ENCODE measurements around the gene TRUB2.
"Not testable (repeated sequence)": the region's sequence is repeated elsewhere in the genome, so short reads cannot be mapped to it uniquely, and the experiment has no call there.

TRUB2 gene

DNA sequence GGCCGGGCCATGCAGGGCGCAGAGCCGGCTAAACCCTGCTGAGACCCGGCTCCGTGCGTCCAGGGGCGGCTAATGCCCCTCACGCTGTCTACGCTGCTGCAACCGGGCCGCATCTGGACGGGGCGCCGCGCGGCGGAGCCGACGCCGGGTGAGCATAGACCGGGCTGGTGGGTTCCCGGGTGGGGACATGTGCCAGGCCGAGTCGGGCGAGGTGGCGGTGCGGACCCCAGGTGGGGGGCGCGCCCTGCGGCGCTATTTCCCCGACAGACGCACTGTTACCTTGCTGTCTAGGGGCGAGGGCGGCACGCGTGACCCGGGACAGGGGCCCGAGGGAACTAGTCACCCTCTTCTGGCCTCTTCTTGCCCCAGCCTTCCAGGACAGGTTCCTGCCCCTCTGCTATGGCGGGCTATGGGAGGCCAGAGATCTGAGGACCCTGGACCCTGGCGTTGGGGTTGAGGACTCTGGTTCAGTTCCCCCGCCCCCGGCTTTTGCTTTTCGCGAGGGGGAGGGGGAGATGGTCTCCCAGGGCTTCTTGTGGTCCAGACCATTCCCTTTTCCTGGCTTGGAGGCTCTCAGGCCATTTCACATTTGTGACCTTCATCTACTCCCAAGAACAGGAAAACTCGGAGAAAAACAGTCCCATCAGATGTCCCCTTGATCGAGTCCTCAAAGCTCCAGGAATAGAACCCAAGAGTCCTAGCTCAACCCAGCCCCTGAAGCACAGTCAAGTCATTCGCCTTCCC lies 18.6 kb upstream of the TRUB2 start:
- in situ Hi-C loops (cut with HindIII; ENCODE audit: low sequenced_read_pairs): no loop called here

DNA sequence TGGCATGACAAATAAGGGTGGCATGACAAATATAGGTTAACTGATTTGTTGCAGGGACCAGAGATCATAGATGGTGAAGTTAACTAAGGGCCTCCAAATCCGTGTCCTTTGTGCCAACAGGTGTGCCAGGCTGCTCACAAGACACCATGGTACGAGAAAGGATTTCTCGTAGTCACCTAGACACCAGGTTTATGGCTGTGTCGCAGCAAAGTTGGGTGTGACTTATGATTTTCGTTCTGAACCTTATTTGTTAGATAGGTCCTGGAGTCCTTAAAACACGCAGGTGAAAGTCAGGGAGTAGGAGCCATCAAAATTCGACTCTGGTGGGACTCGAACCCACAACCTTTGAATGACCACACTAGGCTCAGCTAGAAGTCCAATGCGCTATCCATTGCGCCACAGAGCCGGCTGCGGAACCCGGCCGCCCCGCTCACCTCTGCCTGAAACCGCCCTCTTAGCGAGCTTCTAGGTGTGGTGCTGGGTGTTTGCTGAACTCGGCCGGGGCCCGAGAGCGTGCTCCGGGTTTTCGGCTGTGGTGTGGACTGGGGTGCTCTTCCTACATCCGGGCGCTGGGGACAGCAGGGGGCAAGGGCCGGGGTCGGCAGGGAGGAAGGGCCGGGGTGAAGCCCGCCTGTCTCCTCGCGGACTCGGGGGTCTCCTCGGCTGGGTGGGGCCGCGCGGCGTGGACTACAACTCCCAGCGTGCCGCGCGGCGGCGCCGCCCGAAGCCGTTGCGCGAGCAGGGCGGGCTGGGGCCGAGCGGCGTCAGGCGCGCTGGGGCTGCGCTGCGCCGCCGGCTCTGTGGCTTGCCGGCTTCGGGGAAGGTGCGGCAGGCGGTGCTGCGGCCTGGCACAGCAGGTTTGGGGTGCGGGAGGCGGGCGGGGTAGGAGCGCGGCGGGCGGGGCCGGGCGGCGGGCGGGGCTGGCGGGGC lies 17.8 kb upstream of the TRUB2 start, which contains the start of gene SLC27A4:
Gene SLC27A4, plus strand, starts transcription at position 767 of the 930 bp plus-strand sequence. CDS start 2,606 bp downstream, outside the sequence.
- in situ Hi-C loops (cut with HindIII; ENCODE audit: low sequenced_read_pairs): no loop called here

DNA sequence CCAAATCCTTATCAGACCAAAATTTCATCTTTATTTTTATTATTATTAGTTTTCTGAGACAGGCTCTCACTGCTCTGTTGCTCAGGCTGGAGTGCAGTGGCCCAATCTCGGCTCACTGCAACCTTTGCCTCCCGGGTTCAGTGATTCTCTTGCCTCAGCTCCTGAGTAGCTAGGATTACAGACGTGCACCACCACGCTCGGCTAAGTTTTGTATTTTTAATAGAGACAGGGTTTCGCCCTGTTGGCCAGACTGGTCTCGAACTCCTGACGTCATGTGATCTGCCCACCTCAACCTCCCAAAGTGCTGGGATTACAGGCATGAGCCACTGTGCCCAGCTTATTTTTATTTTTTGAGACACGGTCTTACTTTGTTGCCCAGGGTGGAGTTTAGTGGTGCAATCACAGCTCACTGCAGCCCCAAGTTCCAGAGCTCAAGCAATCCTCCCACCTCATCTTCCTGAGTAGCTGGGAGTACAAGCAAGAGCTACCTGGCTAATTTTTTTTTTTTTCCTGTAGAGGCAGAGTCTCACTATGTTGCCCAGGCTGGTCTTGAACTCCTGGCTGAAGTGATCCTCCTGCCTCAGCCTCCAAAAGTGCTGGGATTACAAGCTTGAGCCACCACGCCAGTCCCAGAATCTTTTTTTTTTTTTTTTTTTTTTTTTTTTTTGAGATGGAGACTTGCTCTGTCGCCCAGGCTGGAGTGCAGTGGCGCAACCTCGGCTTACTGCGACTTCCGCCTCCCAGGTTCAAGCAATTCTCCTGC lies 16.8 kb upstream of the TRUB2 start:
- in situ Hi-C loops (cut with HindIII; ENCODE audit: low sequenced_read_pairs): not testable (repeated sequence)

DNA sequence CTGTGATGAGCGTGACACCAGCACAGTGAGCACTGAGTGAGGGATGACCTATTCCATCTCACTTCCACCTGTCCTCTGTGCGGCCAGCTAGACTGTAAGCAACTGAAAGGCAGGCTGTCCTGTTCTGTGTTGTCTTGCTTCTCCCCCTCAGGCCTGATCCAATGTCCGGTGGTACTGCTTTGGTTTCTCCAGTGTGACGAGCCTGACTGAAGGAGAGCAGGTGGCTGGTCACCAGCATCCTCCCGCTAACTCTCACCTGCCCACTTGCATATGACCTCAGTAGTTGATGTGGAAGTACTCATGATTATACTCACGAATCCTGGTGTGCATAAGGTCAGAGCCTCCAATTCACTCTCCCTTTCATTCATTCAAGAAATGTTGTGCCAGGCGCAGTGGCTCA lies 15.7 kb upstream of the TRUB2 start:
- in situ Hi-C loops (cut with HindIII; ENCODE audit: low sequenced_read_pairs): no loop called here

DNA sequence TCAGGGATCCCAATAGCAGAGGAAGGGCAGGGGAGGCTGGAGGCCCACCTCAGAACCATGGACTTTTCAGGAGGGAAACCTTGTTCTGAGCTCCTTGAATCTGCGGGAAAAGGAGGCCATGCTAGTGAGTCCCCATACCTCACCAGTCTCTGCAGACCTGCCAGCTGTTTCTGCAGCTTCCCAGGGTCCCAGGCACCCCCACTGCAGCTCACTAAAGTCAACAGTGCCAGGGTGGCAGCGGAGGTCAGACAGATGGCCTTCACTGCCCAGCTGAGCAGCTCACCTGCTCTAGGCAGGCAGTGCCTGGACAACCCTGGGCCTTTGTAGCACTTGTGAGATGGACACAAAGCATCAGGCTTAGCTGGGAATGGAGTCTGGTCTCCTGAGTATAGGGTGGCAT lies 13.7 kb upstream of the TRUB2 start:
- in situ Hi-C loops (cut with HindIII; ENCODE audit: low sequenced_read_pairs): no loop called here

DNA sequence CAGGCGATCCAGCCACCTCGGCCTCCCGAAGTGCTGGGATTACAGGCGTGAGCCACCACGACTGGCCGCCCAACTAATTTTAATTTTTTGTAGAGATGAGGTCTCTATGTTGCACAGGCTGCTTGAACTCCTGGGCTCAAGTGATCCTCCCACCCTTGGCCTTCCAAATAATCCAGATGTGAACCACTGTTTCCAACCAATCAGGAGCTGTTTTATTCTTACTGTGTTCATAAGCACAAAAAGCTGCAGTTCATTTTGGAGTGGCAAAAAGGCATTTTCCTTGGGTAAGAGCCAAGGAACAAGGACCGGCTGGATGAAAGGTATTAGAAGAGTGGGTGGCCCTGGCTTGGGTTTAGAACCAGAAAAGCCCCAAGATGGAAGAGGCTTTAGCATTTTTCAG lies 12.9 kb upstream of the TRUB2 start:
- in situ Hi-C loops (cut with HindIII; ENCODE audit: low sequenced_read_pairs): no loop called here

DNA sequence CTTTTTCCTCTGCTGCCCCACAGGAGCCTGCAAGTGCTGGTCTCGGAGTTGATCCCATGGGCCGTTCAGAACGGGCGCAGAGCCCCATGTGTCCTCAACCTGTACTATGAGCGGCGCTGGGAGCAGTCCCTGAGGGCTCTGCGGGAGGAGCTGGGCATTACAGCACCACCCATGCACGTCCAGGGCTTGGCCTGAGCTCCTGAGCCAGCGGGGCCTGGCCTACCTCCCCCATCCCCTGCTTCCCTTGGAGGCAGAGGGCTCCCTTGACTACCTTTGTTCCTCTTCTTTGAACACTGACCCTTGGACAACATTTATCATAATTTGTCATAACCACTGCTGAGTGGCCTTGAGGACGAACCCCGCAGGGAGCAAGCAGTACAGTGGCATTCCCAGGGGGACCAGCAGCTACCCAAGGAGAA lies 11.2 kb upstream of the TRUB2 start:
- in situ Hi-C loops (cut with HindIII; ENCODE audit: low sequenced_read_pairs): no loop called here

DNA sequence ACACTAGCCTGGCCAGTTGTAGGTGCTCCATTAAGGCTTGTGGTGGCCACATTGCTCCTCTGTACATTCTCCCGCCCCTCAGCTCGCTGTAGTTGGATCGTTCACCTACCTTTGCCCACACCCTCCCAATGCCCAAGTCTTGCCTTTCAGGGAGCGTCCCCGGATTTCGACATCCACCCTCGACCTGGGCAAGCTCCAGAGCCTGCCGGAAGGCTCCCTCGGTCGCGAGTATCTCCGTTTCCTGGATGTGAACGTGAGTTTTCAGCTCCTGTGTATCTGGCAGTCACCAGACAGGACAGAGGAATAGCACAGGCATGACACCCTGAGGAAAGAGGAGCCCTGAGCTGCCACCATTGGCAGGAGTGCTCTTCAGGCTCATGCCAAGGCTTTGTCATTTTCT lies 3.4 kb upstream of the TRUB2 start:
- in situ Hi-C loops (cut with HindIII; ENCODE audit: low sequenced_read_pairs): no loop called here

DNA sequence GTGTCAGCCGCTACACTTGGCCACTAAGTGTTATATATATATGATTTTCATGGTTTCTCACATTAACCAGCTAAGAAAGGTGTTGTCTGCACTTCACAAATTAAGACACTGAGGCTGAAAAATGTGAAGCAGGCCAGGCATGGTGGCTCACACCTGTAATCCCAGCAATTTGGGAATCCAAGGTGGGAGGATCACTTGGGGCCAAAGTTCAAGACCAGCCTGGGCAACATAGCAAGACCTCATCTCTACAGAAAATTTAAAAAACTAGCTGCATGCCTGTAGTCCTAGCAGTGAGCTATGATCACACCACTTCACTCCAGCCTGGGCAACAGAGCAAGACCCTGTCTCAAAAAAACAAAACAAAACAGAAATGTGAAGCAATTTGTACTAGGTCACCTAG lies 2.2 kb upstream of the TRUB2 start:
- in situ Hi-C loops (cut with HindIII; ENCODE audit: low sequenced_read_pairs): no loop called here

DNA sequence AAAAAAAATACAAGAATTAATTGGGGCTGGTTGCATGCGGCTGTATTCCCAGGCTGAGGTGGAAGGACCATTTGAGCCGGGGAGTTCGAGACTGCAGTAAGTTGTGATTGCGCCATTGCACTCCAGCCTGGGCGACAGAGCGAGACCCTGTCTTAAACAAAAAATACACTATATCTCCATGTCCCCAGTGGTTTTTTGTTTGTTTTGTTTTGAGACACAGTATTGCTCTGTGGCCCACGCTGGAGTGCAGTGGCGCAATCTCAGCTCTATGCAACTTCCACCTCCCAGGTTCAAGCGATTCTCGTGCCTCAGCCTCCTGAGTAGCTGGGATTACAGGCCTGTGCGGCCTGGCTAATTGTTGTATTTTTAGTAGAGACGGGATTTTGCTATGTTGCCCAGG lies 1.5 kb upstream of the TRUB2 start:
- in situ Hi-C loops (cut with HindIII; ENCODE audit: low sequenced_read_pairs): no loop called here

DNA sequence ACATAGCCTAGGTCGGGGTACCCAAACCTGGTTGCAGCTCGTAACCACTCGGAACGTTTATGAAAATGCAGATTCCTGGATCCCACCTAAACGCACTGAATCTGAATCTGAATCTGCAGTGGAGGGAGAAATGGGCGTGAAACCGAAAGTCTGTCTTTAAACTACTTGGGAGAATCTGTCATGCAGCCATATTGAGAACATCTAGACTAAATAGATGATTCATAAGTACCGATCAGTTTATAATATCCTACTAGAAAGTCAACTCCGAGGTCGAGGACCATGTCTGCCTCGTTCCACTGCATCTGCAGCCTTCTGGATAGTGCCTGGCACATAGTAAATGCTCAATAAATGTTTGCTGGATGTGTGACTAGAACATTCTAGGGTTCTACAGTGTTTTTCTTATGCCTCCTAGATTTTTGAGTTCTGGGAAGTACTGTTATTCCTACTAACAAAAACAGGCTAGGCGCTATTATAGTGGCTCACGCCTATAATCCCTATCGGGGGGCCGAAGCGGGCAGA lies 1.0 kb upstream of the TRUB2 start:
- in situ Hi-C loops (cut with HindIII; ENCODE audit: low sequenced_read_pairs): no loop called here

DNA sequence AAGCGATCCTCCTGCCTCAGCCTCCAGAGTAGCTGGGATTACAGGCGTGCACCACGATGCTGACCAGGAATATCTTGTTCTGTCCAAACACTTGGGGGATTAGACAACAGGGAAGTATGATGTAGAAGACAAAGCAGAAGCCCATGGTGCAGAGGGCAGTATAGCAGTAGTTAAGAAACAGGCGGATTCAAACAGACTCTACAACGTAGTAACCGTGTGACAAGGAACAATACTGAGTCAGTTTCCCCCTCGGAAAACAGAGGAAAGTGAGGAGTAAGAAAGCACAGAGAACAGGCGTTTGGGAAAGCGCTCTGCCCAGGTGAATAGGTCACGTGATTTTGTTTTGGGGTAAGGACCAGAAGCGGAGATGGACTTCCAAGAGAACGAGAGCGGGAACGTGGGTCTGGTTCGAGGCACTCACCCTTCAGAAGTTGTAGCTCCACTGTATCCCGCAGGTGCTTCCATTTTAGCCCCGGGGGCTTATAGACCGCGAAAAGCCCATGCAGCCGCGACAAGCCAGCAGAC lies 306 bp downstream of the TRUB2 start:
- in situ Hi-C loops (cut with HindIII; ENCODE audit: low sequenced_read_pairs): no loop called here

DNA sequence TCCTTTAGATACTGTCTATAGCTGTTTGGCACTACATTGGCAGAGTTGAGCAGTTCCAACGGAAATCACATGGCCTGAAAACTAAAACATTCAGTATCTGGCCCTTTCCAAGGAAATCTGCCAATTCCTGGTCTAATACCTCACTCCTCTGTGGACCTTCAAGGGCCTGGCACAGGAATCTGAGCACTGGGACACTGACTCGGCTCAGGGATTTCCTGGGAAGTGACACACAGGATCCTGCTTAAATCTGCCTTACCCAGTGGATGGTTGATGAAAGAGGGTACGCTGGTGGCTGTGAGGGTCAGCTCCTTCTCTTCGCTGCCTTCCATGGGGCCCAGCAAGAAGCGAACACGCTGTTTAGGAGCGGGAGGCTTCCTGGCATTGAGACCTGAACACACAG lies 904 bp downstream of the TRUB2 start:
- in situ Hi-C loops (cut with HindIII; ENCODE audit: low sequenced_read_pairs): no loop called here

DNA sequence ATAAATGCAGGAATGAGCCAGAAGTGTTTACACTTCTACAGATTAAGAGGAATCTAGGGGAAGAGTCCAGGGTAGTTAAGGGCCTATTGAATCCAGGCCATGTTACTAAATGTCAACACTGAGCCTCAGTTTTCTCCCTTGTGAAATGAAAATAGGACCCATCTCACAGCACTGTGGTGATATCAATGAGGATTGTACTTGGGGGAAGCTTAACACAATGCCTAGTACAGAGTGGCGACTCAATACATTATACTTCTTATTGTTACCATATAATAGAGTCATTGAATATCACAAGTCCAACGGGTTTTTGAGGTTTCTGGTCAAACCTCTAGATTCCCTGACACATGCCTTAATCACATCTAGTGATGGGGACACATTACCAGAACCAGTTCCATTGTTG lies 4.6 kb downstream of the TRUB2 start:
- in situ Hi-C loops (cut with HindIII; ENCODE audit: low sequenced_read_pairs): loop anchor here (5.0 kb wide), 2 partner anchors 65 to 95 kb away; no protein-coding TSS in a partner anchor

DNA sequence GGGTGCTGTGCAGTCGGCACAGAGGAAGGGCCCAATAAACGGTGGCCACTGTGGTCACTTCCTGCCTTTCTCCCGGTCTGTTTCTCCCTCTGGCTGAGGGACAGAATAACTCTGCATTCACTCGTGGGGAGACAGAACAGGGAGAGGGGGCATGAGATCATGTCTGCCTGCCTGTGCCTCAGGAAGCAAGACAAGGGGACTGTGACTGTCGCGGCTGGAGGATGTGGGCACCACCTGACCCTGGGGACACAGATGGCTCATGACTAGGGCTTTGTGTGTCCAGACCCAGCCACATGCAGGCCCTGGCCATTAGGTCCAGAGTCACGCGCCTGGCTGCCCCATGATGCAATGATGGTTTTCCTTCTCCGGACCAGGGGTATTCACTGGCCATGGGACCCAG lies 5.8 kb downstream of the TRUB2 start:
- in situ Hi-C loops (cut with HindIII; ENCODE audit: low sequenced_read_pairs): loop anchor here (5.0 kb wide), 2 partner anchors 64 to 94 kb away; no protein-coding TSS in a partner anchor

DNA sequence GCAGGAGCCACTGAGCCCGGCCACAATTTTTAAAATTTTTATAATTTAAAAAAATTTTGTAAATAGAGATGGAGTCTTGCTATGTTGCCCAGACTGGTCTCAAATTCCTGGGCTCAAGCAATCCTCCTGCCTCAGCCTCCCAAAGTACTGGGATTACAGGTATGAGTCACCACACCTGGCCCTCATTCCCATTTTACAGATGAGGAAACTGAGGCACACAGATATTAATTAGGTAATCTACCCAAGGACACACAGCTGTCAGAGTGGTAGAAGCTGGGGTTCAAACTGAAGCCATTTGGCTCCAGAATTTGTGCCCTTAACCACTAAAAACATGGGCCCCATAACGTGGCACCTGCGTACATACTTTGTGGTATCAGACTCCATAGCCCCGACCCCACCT lies 7.5 kb downstream of the TRUB2 start:
- in situ Hi-C loops (cut with HindIII; ENCODE audit: low sequenced_read_pairs): loop anchor here (5.0 kb wide), 2 partner anchors 62 to 92 kb away; no protein-coding TSS in a partner anchor

DNA sequence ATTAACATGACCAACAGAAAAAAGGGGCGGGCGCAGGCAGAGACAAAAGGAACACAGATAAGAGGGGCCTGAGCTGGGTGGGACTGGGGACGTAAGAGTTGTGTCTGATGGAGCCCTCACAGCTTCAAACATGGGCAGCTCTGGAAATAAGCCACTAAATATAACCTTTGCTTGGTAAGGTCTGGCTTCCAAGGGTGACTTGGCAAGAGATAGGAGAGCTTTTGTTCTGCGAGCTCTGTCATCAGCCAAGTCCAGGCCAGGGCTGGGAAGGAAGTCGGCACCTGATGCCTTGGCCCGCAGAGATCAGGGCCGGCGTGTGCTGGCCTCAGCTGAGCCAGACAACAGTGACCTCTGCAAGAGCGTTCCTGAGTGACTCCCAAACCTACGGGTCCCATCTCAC lies 11.8 kb downstream of the TRUB2 start:
- in situ Hi-C loops (cut with HindIII; ENCODE audit: low sequenced_read_pairs): no loop called here

DNA sequence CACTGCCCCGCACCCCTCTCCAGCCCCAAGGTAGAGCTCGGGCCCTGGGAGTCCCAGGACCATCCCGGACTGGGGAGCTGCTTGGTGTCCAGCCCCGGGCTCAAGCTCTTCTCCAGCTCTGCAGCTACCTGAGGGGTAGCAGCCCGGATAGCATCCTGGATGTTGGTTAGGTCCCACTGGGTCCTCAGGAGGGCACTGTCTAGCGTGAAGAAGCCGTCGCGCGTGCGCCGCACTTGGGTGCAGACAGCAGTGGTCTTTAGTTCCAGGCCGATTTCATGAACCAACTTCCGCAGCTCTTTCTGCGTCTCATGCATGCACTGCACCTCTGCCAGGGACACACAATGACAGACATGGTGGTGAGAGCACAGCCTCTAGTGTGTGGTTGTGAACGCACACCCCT lies 12.7 kb downstream of the TRUB2 start:
- in situ Hi-C loops (cut with HindIII; ENCODE audit: low sequenced_read_pairs): no loop called here

DNA sequence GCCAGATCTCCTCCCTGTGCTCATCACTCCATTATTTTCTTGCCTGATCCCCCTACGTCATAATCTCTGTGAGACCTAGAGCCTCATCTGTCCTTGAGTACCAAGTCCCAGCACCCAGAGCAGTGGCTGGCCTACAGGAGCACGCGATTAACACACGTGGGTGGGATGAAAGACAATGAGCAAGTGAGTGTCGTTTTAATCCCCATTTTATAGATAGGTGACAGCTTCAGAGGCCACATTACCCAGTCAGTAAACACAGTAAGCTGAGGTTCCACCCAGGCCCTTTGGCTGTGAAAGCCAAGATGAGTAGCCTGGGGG lies 17.3 kb downstream of the TRUB2 start:
- in situ Hi-C loops (cut with HindIII; ENCODE audit: low sequenced_read_pairs): no loop called here

DNA sequence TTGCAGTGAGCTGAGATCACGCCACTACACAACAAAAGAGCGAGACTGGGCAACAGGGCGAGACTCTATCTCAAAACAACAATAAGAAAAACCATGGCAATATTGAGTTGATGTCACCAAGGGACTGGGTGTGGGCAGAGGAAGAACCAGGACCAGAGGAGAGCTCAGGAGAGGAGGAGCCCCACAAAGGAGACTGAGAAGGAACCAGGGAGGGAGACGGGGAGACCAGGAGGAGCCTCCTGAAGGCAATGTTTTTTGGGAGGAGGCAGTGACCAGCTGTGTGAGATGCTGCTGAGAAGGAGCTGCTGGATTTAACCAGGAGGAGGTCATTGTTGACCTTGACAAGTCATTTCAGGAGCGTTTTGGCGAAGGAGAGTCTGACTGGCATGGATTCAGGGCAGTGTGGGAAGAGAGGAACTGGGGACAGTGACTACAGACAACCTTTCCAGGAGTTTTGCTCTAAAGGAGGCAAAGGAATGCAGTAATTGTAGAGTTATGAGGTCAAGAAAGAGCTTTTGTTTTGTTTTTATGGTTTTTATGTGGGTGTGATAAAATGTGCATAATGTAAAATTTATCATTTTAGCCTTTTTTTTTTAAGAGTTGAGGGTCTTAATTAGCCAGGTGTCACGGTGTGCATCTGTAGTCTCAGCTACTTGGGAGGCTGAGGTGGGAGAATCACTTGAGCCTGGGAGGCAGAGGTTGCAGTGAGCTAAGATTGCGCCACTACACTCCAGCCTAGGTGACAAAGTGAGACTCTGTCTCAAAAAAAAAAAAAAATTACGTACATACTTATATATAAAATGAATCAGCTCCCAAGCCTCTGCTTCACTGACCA lies 17.9 kb downstream of the TRUB2 start:
- in situ Hi-C loops (cut with HindIII; ENCODE audit: low sequenced_read_pairs): no loop called here
